HG03095 (cell line): ENCODE data around the gene LIPF.
"Not testable (repeated sequence)": the region's sequence is repeated elsewhere in the genome, so short reads cannot be mapped to it uniquely, and the experiment has no call there.

Experiments
- ATAC-seq: cut with Tn5 transposase; IDR thresholded peaks from one replicate; pipeline ENCODE4 v1.9.1; 2021; ENCODE audit warnings: moderate library complexity; ENCODE audit not compliant: unreplicated experiment

The LIPF gene

GRCh38 chr10:88672041-88672440, 7.8 kb downstream of the LIPF start:
- no peak for ATAC-seq

DNA sequence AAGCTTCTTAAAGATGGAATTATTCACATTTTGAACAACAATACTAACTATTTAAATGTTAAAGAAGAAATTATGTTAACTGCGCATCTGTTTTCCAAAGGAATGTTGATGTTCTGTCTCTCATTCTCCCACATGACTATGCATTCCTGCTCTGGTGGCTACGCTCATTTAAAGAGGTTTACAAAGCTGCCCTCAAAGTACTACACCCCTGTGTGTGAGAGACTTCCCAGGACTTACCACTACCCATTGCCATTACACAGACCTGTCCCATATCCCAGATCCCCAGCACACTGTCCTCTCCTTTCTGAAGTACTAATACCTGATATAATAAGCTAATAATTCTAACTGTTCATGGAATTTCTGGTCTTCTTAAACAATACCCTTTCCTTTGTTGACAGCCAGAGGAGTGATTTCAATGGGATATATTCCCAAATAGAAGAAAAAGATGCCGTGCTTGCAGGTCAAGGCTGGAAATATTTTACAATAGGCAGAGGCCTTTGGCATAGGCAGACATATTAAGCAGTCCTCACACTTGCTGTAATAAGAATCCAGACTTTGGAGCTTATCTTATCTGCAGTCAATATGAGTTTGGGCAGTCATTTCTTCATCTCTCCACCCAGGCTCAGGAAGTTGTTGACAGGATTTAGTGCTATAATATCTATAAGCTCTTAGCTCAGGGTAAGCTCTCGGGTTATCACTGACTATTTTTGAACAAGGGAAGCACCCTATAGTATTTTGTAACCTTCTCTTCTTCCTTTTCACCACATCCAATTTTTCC, 12.2 kb downstream of the LIPF start:
- ATAC-seq, result no peak

DNA sequence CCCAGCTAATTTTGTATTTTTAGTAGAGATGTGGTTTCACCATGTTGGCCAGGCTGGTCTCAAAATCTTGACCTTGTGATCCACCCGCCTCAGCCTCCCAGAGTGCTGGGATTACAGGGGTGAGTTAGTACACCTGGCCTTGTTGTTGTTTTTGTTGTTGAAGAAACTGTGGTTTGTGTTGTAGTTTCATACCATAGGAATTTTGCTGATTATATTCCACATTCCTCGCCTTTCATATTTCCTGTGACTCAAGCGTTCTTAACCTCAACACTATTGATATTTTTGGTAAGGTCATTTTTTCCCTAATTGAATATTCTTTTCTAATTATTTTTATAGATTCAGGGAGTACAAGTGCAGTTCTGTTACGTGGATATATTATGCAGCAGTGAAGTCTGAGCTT, 16.7 kb downstream of the LIPF start:
- ATAC-seq, result no peak

DNA sequence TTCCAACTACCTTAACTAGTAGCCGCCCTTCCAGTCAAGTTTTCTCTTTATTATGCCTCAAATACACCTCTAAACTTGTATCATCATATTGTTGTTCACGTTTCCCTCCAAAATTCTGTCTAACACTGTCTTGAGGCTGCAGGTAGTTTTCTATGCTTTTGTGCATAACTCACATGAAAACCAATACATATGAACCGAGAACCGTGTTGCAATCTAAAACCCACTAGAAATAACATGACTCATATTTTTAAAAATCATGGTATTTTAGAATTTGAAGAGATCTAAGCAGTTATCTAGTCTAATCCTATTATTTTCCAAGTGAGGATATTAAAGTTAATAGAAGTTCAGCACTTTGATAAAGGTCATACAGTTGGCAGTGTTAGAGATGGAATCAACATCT, 18.2 kb downstream of the LIPF start:
- no peak for ATAC-seq

DNA sequence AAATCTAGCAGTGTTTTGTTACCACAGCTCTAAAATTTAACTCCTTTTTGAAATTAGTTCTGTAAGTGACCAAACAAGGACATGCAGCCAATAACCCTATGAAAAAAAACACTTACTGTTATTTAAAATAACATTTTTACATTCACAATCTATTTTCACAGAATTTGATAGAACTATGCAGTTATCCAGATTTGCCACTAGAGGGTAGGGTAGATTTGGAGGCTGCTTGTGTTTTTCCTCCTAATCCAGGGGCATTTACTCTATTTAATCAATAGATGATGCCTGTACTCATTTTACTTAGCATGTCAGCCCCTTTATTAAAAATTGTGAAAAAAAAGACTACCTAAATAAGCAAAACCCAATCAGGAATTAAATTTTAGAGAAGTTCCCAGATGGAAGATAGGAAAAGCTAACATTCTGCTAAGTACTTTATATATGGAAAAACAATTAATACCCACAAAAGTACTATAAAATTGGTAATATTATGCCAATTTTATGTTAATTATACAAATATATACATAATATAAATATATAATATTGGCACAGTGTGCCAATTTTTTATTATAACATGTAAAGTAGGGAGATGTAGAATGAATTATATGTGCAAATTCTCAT, 23.7 kb downstream of the LIPF start:
- no peak for ATAC-seq

DNA sequence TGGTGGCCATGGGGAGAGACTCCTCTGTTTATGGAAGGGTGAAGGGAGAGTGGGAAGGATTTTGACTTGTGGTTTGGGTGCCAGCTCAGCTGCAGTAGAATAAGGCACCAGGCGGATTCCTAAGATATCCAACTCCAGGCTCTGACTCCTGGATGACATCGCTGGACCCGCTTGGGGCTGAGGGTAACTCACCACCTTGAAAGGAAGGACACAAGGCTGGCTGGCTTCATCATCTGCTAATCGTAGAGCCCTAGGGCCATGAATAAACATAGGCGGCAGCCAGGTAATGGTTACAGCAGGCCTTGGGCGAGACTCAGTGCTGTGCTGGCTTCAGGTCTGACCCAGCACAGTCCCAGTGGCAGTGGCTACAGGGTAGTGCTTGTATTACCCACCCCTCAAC, 25.1 kb downstream of the LIPF start:
- no peak for ATAC-seq

- ATAC-seq, result no peak
Measured at GRCh38 chr10:88693392-88694020, 29.3 kb downstream of the LIPF start.

DNA sequence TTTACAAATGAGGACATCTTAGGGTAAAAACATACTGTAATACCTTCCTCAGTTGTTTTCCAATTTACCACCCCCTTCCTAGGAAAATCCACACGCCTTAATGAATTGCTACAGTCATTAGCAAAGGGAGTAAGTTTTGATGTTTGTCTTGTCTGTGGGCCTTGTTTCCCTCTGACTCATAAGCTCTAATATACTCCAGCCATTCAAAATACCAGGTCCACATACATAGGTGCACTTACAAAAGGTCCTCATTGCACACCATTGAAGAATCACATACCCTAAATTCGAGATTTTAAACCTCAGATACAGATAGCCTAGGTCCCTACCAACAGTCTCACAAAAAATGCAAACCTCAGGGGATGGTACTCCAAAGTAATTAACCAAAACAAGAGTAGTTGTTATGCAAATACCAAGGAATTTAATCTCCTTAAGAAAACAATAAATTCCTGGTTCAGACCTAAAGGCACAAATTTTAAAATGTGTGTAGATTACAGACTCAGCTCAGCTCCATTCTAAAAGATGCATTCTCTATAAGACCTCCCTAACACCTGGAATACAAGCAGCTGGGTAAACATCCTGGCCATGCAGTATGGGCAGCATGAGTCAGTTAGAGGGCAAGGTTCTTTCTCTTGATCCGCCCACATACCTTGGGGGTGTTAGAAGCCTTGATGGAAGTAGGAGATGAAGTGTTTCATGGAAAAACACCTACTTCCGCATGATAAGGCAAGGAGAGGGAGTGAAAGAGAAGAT, 38.8 kb downstream of the LIPF start:
- no peak for ATAC-seq

DNA sequence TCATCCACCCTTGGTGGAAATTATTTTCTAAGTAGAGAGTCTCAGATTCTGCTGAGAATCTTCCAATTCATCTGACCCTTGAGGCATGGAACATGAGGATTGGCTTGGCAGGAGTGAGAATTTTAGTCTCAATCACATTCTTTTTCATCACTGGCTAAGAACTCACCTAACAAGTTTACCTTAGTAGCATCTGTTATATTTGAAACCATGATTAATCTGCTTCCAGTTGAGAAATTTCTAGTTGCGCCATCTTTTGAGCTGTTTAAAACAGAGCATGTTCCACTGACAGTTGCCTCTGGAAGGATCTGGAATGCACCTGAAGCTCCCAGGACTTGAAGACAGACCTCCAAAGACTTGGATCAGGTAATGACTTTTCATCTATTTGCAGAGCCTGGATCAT, 41.7 kb downstream of the LIPF start, which contains the start of gene LIPK:
LIPK (plus strand) TSS at position 292 of the 400 bp plus-strand sequence. CDS start 18,295 bp downstream, outside the sequence.
- no peak for ATAC-seq

GRCh38 chr10:88707429-88708155, 43.4 kb downstream of the LIPF start:
- no peak for ATAC-seq

- not testable (repeated sequence) for ATAC-seq
Measured at GRCh38 chr10:88709361-88709760, 45.1 kb downstream of the LIPF start.

DNA sequence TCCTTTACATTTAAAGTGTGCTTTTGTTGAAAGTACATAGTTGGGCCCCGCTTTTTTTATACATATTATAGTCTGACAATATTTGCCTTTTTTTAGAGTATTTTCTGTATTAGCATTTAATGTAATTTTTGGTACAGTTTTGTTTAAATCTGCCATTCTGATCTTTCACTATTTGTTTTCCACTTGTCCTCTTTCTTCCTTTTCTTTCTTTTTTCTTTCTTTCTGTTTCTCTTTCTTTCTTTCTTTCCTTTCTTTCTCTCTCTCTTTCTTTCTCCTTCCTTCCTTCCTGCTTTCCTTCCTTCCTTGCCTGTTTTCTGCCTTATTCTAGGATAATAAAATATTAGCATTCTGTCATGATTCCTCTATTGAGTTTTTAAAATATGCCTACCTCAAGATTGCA, 51.3 kb downstream of the LIPF start:
- ATAC-seq, result no peak

- ATAC-seq, result no peak
Measured at GRCh38 chr10:88721392-88721791, 57.1 kb downstream of the LIPF start.

GRCh38 chr10:88725798-88726197, 61.6 kb downstream of the LIPF start:
- no peak for ATAC-seq

- ATAC-seq, result no peak
Measured at GRCh38 chr10:88728107-88728763, 64.0 kb downstream of the LIPF start.
